CD14-positive monocyte (primary cell): ENCODE data around the gene SYNDIG1. TPM values are rescaled to one million over a fixed set of nuclear protein-coding genes. Genes with fewer than 3 reads are reported as not detected.

Source experiments
- DNase-seq, 3 donors: peaks; one replicate each; pipeline ENCODE4 v3.0.0-alpha.2; 2011 to 2022
- H2AFZ ChIP-seq: 2 replicates; pipeline ENCODE4 v1.6.0; 2012; ENCODE audit warnings: mild to moderate bottlenecking, low read depth, low read length, inconsistent platforms; ENCODE audit not compliant: insufficient read depth, poor library complexity, severe bottlenecking
- H3K27ac ChIP-seq, 2 donors: 1 replicate in 1 of 2; 2 replicates in 1 of 2; pipeline ENCODE4 v1.5.1; 2012 to 2013; ENCODE audit warnings: low read length in 2 of 2, control low read depth in 1 of 2, inconsistent platforms in 1 of 2, low read depth in 1 of 2, mild to moderate bottlenecking in 1 of 2
- H3K27me3 ChIP-seq, 2 donors: one replicate each; pipeline versions ENCODE4 v1.6.0 to v1.6.1; 2011 to 2013; ENCODE audit warnings: low read length in 2 of 2; ENCODE audit not compliant: control insufficient read depth in 2 of 2, insufficient read depth in 2 of 2
- H3K36me3 ChIP-seq, 2 donors: replicated peaks in 1 of 2; 1 replicate in 1 of 2; 2 replicates in 1 of 2; pipeline versions ENCODE4 v1.5.1 to v1.6.1; 2012 to 2013; ENCODE audit warnings: low read length in 2 of 2, control low read depth in 1 of 2, inconsistent platforms in 1 of 2, mild to moderate bottlenecking in 1 of 2; ENCODE audit not compliant: insufficient read depth in 2 of 2, control insufficient read depth in 1 of 2
- H3K4me1 ChIP-seq, 2 donors: 1 replicate in 1 of 2; 2 replicates in 1 of 2; pipeline versions ENCODE4 v1.5.1 to v1.6.1; 2012 to 2013; ENCODE audit warnings: low read length in 2 of 2, control low read depth in 1 of 2, inconsistent platforms in 1 of 2, mild to moderate bottlenecking in 1 of 2, moderate library complexity in 1 of 2; ENCODE audit not compliant: insufficient read depth in 2 of 2, control insufficient read depth in 1 of 2
- H3K4me2 ChIP-seq: replicated peaks from 2 replicates; pipeline ENCODE3; 2012; ENCODE audit warnings: low read length, moderate library complexity, mild to moderate bottlenecking; ENCODE audit not compliant: poor library complexity, severe bottlenecking; ENCODE audit errors: extremely low read depth
- H3K4me3 ChIP-seq, 3 experiments: fragments of 200-600 bp in 1 of 3; sonication (generic) in 1 of 3; replicated peaks in 1 of 3; 1 replicate in 2 of 3; 2 replicates in 1 of 3; pipeline ENCODE4 v1.5.1; 2011 to 2013; ENCODE audit warnings: low read length in 3 of 3, mild to moderate bottlenecking in 3 of 3, control low read depth in 2 of 3, low read depth in 2 of 3, inconsistent platforms in 1 of 3, moderate library complexity in 1 of 3
- H3K79me2 ChIP-seq: 2 replicates; pipeline ENCODE4 v1.6.0; 2012; ENCODE audit warnings: mild to moderate bottlenecking, control low read depth, inconsistent platforms, low read length, moderate library complexity; ENCODE audit not compliant: insufficient read depth
- H3K9ac ChIP-seq: 2 replicates; pipeline ENCODE4 v1.6.0; 2017; ENCODE audit warnings: low read length, mild to moderate bottlenecking; ENCODE audit not compliant: insufficient read depth, poor library complexity, severe bottlenecking
- H3K9me3 ChIP-seq, 2 donors: replicated peaks in 1 of 2; 1 replicate in 1 of 2; 2 replicates in 1 of 2; pipeline versions ENCODE4 v1.5.1 to v1.6.1; 2012 to 2013; ENCODE audit warnings: low read length in 2 of 2, control low read depth in 1 of 2; ENCODE audit not compliant: control insufficient read depth in 1 of 2, insufficient read depth in 1 of 2
- H4K20me1 ChIP-seq: 2 replicates; pipeline ENCODE4 v1.6.0; 2012; ENCODE audit warnings: mild to moderate bottlenecking, low read length, control low read depth, moderate library complexity; ENCODE audit not compliant: insufficient read depth
- H3K27ac Mint-ChIP-seq, 7 donors: one replicate each; pipeline ENCODE4 v1.8.0; 2020; ENCODE audit warnings: mild to moderate bottlenecking in 7 of 7, mixed read lengths in 7 of 7, moderate library complexity in 6 of 7, inconsistent platforms in 2 of 7
- H3K27me3 Mint-ChIP-seq, 3 donors: one replicate each; pipeline ENCODE4 v1.8.0; 2021 to 2022; ENCODE audit warnings: low read depth in 3 of 3, mild to moderate bottlenecking in 3 of 3, mixed read lengths in 3 of 3, moderate library complexity in 3 of 3, inconsistent platforms in 1 of 3
- H3K36me3 Mint-ChIP-seq, 2 donors: one replicate each; pipeline ENCODE4 v1.8.0; 2020; ENCODE audit warnings: mixed read lengths in 2 of 2, inconsistent platforms in 1 of 2, mild to moderate bottlenecking in 1 of 2
- H3K4me1 Mint-ChIP-seq: one replicate; pipeline ENCODE4 v1.8.0; 2020; ENCODE audit warnings: mild to moderate bottlenecking, mixed read lengths
- H3K4me3 Mint-ChIP-seq, 2 donors: one replicate each; pipeline ENCODE4 v1.8.0; 2020; ENCODE audit warnings: mild to moderate bottlenecking in 2 of 2, mixed read lengths in 2 of 2, moderate library complexity in 1 of 2
- H3K9me3 Mint-ChIP-seq, 7 donors: one replicate each; pipeline ENCODE4 v1.8.0; 2020 to 2022; ENCODE audit warnings: mixed read lengths in 7 of 7, mild to moderate bottlenecking in 6 of 7, moderate library complexity in 6 of 7, inconsistent platforms in 2 of 7
- WGBS: methylation state at CpG from one replicate; pipeline ENCODE4 v1.1.5; 2013; ENCODE audit warnings: missing lambda C conversion rate; ENCODE audit not compliant: insufficient coverage; 5-methylcytosine and 5-hydroxymethylcytosine counted together
- intact Hi-C, 2 donors: fragments of 100-400 bp; cut with micrococcal nuclease; formaldehyde crosslinking; loops; one replicate each; pipeline versions ENCODE4 v1.15.0 to v1.15.1; 2023
- polyA plus RNA-seq, 3 donors: library from polyadenylated mRNA; depleted of rRNA in 1 of 3; unstranded in 2 of 3; stranded (reverse) in 1 of 3; fragments of 300-500 nt in 2 of 3; fragments of >200 nt in 1 of 3; fragmentation: Illumina TruSeq in 2 of 3; gene quantifications; 1 replicate in 2 of 3; 2 replicates in 1 of 3; pipeline ENCODE4 v1.2.3, GENCODE V29; 2012 to 2021
- TF ChIP-seq, protein P1 (sequence below): fragments of 200-600 bp; IDR thresholded peaks from one replicate; pipeline ENCODE4 v1.8.0; 2022; ENCODE audit warnings: antibody characterized with exemption, mild to moderate bottlenecking

SYNDIG1 gene
- polyA plus RNA-seq, 3 donors = not detected

DNA sequence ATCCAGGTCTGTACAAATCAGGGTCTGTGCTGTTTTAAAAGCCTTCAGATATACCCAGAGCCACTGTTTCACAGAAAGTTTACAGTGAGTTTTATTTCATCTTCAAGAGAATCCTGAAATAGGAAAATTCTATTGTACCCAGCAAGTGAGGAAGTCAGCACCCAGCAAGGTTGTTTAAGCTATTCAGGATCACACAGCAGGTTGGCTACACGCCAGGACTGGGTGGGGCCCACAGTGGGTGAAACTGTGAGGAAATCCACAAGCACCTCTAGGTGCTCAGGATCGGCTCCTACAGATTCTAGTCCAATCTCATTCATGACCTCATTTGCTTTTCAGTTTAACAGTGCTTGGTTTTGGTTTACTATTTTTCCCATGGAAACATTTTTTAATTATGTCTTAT, 128.9 kb downstream of the SYNDIG1 start:
- Histone ChIP-seq H3K27ac (no peak overlapping the region), H3K9ac (no peak overlapping the region), H2AFZ (no peak overlapping the region), H3K4me3 (no peak overlapping the region), H3K79me2 (no peaks in the 10 kb centered on the region), H3K4me1 (no peaks in the 10 kb centered on the region), H3K4me2 (no peak overlapping the region), H3K27me3 (no peaks in the 10 kb centered on the region), H4K20me1 (no peaks in the 10 kb centered on the region), H3K9me3 (peaks cover 4 to 7% of the 10 kb centered on the region in 2 donors), H3K36me3 (no peaks in the 10 kb centered on the region)
- DNase-seq = no peak
- H3K4me3 Mint-ChIP-seq = no peak overlapping the region
- no peaks in the 10 kb centered on the region for H3K4me1 Mint-ChIP-seq
- peaks cover 0 to 3% (median 2%) of the 10 kb centered on the region in 3 donors for H3K27me3 Mint-ChIP-seq
- WGBS = no CpG with 5 or more reads among the region's 2 CpGs
- H3K36me3 Mint-ChIP-seq = no peaks in the 10 kb centered on the region
- intact Hi-C loops = no loop called here
- H3K9me3 Mint-ChIP-seq = peaks cover 8 to 21% (median 15%) of the 10 kb centered on the region in 7 donors
- H3K27ac Mint-ChIP-seq = peak overlapping the region in 1 of 7 donors; percentile 43
- TF ChIP-seq, protein P1, sequence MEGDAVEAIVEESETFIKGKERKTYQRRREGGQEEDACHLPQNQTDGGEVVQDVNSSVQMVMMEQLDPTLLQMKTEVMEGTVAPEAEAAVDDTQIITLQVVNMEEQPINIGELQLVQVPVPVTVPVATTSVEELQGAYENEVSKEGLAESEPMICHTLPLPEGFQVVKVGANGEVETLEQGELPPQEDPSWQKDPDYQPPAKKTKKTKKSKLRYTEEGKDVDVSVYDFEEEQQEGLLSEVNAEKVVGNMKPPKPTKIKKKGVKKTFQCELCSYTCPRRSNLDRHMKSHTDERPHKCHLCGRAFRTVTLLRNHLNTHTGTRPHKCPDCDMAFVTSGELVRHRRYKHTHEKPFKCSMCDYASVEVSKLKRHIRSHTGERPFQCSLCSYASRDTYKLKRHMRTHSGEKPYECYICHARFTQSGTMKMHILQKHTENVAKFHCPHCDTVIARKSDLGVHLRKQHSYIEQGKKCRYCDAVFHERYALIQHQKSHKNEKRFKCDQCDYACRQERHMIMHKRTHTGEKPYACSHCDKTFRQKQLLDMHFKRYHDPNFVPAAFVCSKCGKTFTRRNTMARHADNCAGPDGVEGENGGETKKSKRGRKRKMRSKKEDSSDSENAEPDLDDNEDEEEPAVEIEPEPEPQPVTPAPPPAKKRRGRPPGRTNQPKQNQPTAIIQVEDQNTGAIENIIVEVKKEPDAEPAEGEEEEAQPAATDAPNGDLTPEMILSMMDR = no peak

DNA sequence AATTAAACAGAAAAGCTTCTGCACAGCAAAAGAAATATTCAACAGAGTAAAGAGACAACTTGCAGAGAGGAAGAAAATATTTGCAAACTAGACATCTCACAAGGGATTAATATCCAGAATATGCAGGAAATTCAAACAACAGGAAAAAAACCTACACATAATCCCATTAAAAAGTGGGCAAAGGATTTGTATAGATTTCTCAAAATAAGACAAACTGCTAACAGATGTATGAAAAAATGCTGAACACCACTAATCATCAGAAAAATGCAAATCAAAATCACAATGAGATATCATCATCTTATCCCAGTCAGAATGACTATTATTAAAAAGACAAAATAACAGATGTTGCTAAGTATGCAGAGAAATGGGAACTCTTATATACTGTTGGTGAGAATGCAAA, 129.6 kb downstream of the SYNDIG1 start:
- H3K27ac Mint-ChIP-seq = no peak overlapping the region
- H3K4me1 ChIP-seq = no peaks in the 10 kb centered on the region
- H4K20me1 ChIP-seq = no peaks in the 10 kb centered on the region
- no peaks in the 10 kb centered on the region for H3K27me3 ChIP-seq
- H3K4me1 Mint-ChIP-seq = no peaks in the 10 kb centered on the region
- no peaks in the 10 kb centered on the region for H3K36me3 Mint-ChIP-seq
- peaks cover 8 to 22% (median 16%) of the 10 kb centered on the region in 7 donors for H3K9me3 Mint-ChIP-seq
- H3K4me3 Mint-ChIP-seq = no peak overlapping the region
- H3K4me2 ChIP-seq = no peak overlapping the region
- peaks cover 0 to 4% (median 2%) of the 10 kb centered on the region in 3 donors for H3K27me3 Mint-ChIP-seq
- no peak overlapping the region for H3K9ac ChIP-seq
- no peak overlapping the region for H3K4me3 ChIP-seq
- H3K36me3 ChIP-seq = no peaks in the 10 kb centered on the region
- TF ChIP-seq, protein P1 = no peak
- H3K79me2 ChIP-seq = no peaks in the 10 kb centered on the region
- H3K27ac ChIP-seq = no peak overlapping the region
- DNase-seq = no peak
- H3K9me3 ChIP-seq = peaks cover 4 to 8% of the 10 kb centered on the region in 2 donors
- no peak overlapping the region for H2AFZ ChIP-seq
- intact Hi-C loops = no loop called here
